H9 (cell line): ENCODE data around the gene ARFGEF3. TPM values are rescaled to one million over a fixed set of nuclear protein-coding genes. Genes with fewer than 3 reads are reported as not detected.
A peak's percentile ranks its signal among the peaks of the same experiment; 100 is the strongest.

Experiments used
- DNase-seq: peaks from one replicate; pipeline ENCODE4 v3.0.0-alpha.2; 2017
- H2AFZ ChIP-seq: one replicate; pipeline ENCODE4 v1.6.1; 2013; ENCODE audit warnings: mild to moderate bottlenecking, low read length, control low read depth, moderate library complexity
- H2AK5ac ChIP-seq: 2 replicates; pipeline ENCODE4 v1.6.1; 2013; ENCODE audit warnings: low read length, control low read depth, mixed read lengths; ENCODE audit not compliant: insufficient read length
- H2BK120ac ChIP-seq: one replicate; pipeline ENCODE4 v1.6.1; 2013; ENCODE audit warnings: low read depth, mild to moderate bottlenecking, low read length, control low read depth, inconsistent platforms; ENCODE audit not compliant: poor library complexity, severe bottlenecking
- H2BK12ac ChIP-seq: 2 replicates; pipeline ENCODE4 v1.6.1; 2013; ENCODE audit warnings: low read length, control low read depth, mixed read lengths, low read depth; ENCODE audit not compliant: insufficient read length
- H2BK15ac ChIP-seq: 2 replicates; pipeline ENCODE4 v1.6.1; 2013; ENCODE audit warnings: low read depth, low read length, control low read depth
- H2BK20ac ChIP-seq: one replicate; pipeline ENCODE4 v1.6.1; 2013; ENCODE audit warnings: low read depth, mild to moderate bottlenecking, low read length, control low read depth, inconsistent platforms; ENCODE audit not compliant: poor library complexity, severe bottlenecking
- H2BK5ac ChIP-seq: 2 replicates; pipeline ENCODE4 v1.6.1; 2013; ENCODE audit warnings: low read length, control low read depth, mixed read lengths; ENCODE audit not compliant: insufficient read length
- H3K14ac ChIP-seq: 2 replicates; pipeline ENCODE4 v1.6.1; 2013; ENCODE audit warnings: low read length, control low read depth; ENCODE audit not compliant: insufficient read depth
- H3K18ac ChIP-seq: 2 replicates; pipeline ENCODE4 v1.6.1; 2013; ENCODE audit warnings: low read depth, mild to moderate bottlenecking, mixed read lengths, low read length, control low read depth; ENCODE audit not compliant: insufficient read length
- H3K23ac ChIP-seq: 2 replicates; pipeline ENCODE4 v1.6.1; 2013; ENCODE audit warnings: low read length, control low read depth, mixed read lengths, low read depth; ENCODE audit not compliant: insufficient read length
- H3K23me2 ChIP-seq: 2 replicates; pipeline ENCODE4 v1.6.1; 2013; ENCODE audit warnings: low read depth, mild to moderate bottlenecking, mixed read lengths, low read length, control low read depth; ENCODE audit not compliant: insufficient read length, poor library complexity, severe bottlenecking
- H3K27ac ChIP-seq: 2 replicates; pipeline ENCODE4 v1.5.1; 2013; ENCODE audit warnings: low read length, control low read depth, mixed read lengths, low read depth; ENCODE audit not compliant: insufficient read length
- H3K27me3 ChIP-seq: 2 replicates; pipeline ENCODE4 v1.6.1; 2013; ENCODE audit warnings: low read length, control low read depth, inconsistent platforms; ENCODE audit not compliant: insufficient read depth
- H3K4ac ChIP-seq: 2 replicates; pipeline ENCODE4 v1.6.1; 2013; ENCODE audit warnings: low read depth, mild to moderate bottlenecking, control low read depth, inconsistent platforms, low read length, moderate library complexity
- H3K4me1 ChIP-seq: 2 replicates; pipeline ENCODE4 v1.6.1; 2013; ENCODE audit warnings: low read length, control low read depth, inconsistent platforms; ENCODE audit not compliant: insufficient read depth
- H3K4me2 ChIP-seq: 2 replicates; pipeline ENCODE4 v1.6.1; 2013; ENCODE audit warnings: low read length, control low read depth, mixed read lengths; ENCODE audit not compliant: insufficient read length, insufficient read depth
- H3K56ac ChIP-seq: 2 replicates; pipeline ENCODE4 v1.6.1; 2013; ENCODE audit warnings: low read depth, mild to moderate bottlenecking, mixed read lengths, low read length, control low read depth; ENCODE audit not compliant: insufficient read length
- H3K79me1 ChIP-seq: 2 replicates; pipeline ENCODE4 v1.6.1; 2013; ENCODE audit warnings: low read depth, mild to moderate bottlenecking, moderate library complexity, low read length, control low read depth, inconsistent platforms; ENCODE audit not compliant: insufficient read depth, poor library complexity, severe bottlenecking
- H3K79me2 ChIP-seq: 2 replicates; pipeline ENCODE4 v1.6.1; 2013; ENCODE audit warnings: low read length, control low read depth, inconsistent platforms; ENCODE audit not compliant: insufficient read depth
- H3K9ac ChIP-seq: 2 replicates; pipeline ENCODE4 v1.6.1; 2013; ENCODE audit warnings: low read length, control low read depth, mixed read lengths; ENCODE audit not compliant: insufficient read length; ENCODE audit errors: extremely low read depth
- H3K9me3 ChIP-seq: one replicate; pipeline ENCODE4 v1.6.1; 2013; ENCODE audit warnings: low read depth, low read length, inconsistent platforms; ENCODE audit not compliant: control insufficient read depth
- H3T11ph ChIP-seq: one replicate; pipeline ENCODE4 v1.6.1; 2013; ENCODE audit warnings: mild to moderate bottlenecking, low read length, control low read depth, inconsistent platforms
- H4K20me1 ChIP-seq: one replicate; pipeline ENCODE4 v1.6.1; 2013; ENCODE audit not compliant: control insufficient read depth, insufficient read length, insufficient read depth
- H4K5ac ChIP-seq: 2 replicates; pipeline ENCODE4 v1.6.1; 2013; ENCODE audit warnings: low read depth, mild to moderate bottlenecking, mixed read lengths, low read length, control low read depth; ENCODE audit not compliant: insufficient read length
- H4K8ac ChIP-seq: replicated peaks from 2 replicates; pipeline ENCODE4 v1.6.1; 2013; ENCODE audit warnings: low read length, control low read depth, mixed read lengths, low read depth; ENCODE audit not compliant: insufficient read length
- H4K91ac ChIP-seq: 2 replicates; pipeline ENCODE4 v1.6.1; 2013; ENCODE audit warnings: low read depth, mild to moderate bottlenecking, moderate library complexity, mixed read lengths, low read length, control low read depth; ENCODE audit not compliant: insufficient read length
- H3K27ac Mint-ChIP-seq, 3 experiments: 2 replicates in 2 of 3; 3 replicates in 1 of 3; pipeline ENCODE4 v1.8.0; 2020 to 2021; ENCODE audit warnings: mixed read lengths in 3 of 3, mild to moderate bottlenecking in 1 of 3, moderate library complexity in 1 of 3
- H3K27me3 Mint-ChIP-seq: 2 replicates; pipeline ENCODE4 v1.8.0; 2021; ENCODE audit warnings: low read depth, mild to moderate bottlenecking, moderate library complexity, mixed read lengths
- H3K36me3 Mint-ChIP-seq, 3 experiments: 2 replicates in 2 of 3; 3 replicates in 1 of 3; pipeline ENCODE4 v1.8.0; 2020 to 2021; ENCODE audit warnings: low read depth in 3 of 3, mixed read lengths in 3 of 3; ENCODE audit not compliant: insufficient read depth in 1 of 3
- H3K4me1 Mint-ChIP-seq, 2 experiments: 2 replicates each; pipeline ENCODE4 v1.8.0; 2020; ENCODE audit warnings: mixed read lengths in 2 of 2
- H3K4me3 Mint-ChIP-seq, 2 experiments: 2 replicates in 1 of 2; 3 replicates in 1 of 2; pipeline ENCODE4 v1.8.0; 2020 to 2021; ENCODE audit warnings: mild to moderate bottlenecking in 2 of 2, mixed read lengths in 2 of 2, moderate library complexity in 1 of 2
- H3K9me3 Mint-ChIP-seq, 2 experiments: 2 replicates in 1 of 2; 3 replicates in 1 of 2; pipeline ENCODE4 v1.8.0; 2020; ENCODE audit warnings: mild to moderate bottlenecking in 2 of 2, mixed read lengths in 2 of 2, moderate library complexity in 1 of 2
- CTCF ChIP-seq: fragments of 200-600 bp; sonication (generic); conservative IDR thresholded peaks from 3 replicates; pipeline ENCODE4 v1.8.0; 2021; ENCODE audit warnings: antibody characterized with exemption, mild to moderate bottlenecking
- WGBS: extraction: QIAGEN DNeasy Blood & Tissue Kit; methylation state at CpG from one replicate; pipeline ENCODE4 v1.1.7; 2013; ENCODE audit warnings: missing lambda C conversion rate, low lambda C conversion rate, mixed read lengths; ENCODE audit not compliant: insufficient read length; ENCODE audit errors: extremely low coverage; 5-methylcytosine and 5-hydroxymethylcytosine counted together
- total RNA-seq: library from RNA; stranded (reverse); gene quantifications from 2 replicates; pipeline ENCODE4 v1.2.1, GENCODE V29; 2021

ARFGEF3 gene
- total RNA-seq, 1 experiment from 2014 or later: 13.7 TPM

GRCh38 chr6:138291849-138292181 is 130.1 kb downstream of the ARFGEF3 start:
- Histone ChIP-seq H3K79me1 (no peaks in the 10 kb centered on the region), H4K20me1 (no peaks in the 10 kb centered on the region), H4K91ac (no peak overlapping the region), H3K18ac (no peak overlapping the region), H3K56ac (no peak overlapping the region), H2BK120ac (no peak overlapping the region), H2AK5ac (no peak overlapping the region), H3K27me3 (no peaks in the 10 kb centered on the region), H3K9me3 (no peaks in the 10 kb centered on the region), H3K23ac (no peak overlapping the region), H2BK5ac (no peak overlapping the region), H3K27ac (no peak overlapping the region), H3K23me2 (no peaks in the 10 kb centered on the region), H2BK20ac (no peak overlapping the region), H3K14ac (no peak overlapping the region), H2AFZ (no peak overlapping the region), H2BK12ac (no peak overlapping the region), H3K4me2 (no peak overlapping the region), H4K5ac (no peak overlapping the region), H3K9ac (no peak overlapping the region), H3T11ph (no peak overlapping the region), H4K8ac (no peak overlapping the region), H3K4ac (no peak overlapping the region), H3K4me1 (no peaks in the 10 kb centered on the region; the same call in 1 of the 2 replicates), H3K79me2 (no peaks in the 10 kb centered on the region), H2BK15ac (no peak overlapping the region)
- Mint-ChIP-seq H3K9me3 (no peaks in the 10 kb centered on the region), H3K4me3 (no peak overlapping the region), H3K27me3 (no peaks in the 10 kb centered on the region), H3K27ac (peak overlapping the region in 2 of 3 experiments; percentile 39 to 53; a peak in 2 of 7 replicates), H3K36me3 (peaks cover 4 to 22% (median 15%) of the 10 kb centered on the region in 3 experiments; a peak in 6 of 7 replicates), H3K4me1 (peaks cover 16 to 17% of the 10 kb centered on the region in 2 experiments)
- TF ChIP-seq CTCF: no peak
- WGBS: no CpG with 5 or more reads among the region's 28 CpGs
- DNase-seq: no peak
